HL-60/S4 treated with retinoic acid at 250 ng/mL for 4 days and 3 days (cell line): Measurements from ENCODE around the gene RPL10.

Source experiments
- in situ Hi-C: fragments of 300-500 bp; cut with MboI; formaldehyde crosslinking; loops from 2 replicates; pipeline ENCODE4 v1.7.0; 2022; ENCODE audit warnings: low sequenced_read_pairs

The RPL10 gene

DNA sequence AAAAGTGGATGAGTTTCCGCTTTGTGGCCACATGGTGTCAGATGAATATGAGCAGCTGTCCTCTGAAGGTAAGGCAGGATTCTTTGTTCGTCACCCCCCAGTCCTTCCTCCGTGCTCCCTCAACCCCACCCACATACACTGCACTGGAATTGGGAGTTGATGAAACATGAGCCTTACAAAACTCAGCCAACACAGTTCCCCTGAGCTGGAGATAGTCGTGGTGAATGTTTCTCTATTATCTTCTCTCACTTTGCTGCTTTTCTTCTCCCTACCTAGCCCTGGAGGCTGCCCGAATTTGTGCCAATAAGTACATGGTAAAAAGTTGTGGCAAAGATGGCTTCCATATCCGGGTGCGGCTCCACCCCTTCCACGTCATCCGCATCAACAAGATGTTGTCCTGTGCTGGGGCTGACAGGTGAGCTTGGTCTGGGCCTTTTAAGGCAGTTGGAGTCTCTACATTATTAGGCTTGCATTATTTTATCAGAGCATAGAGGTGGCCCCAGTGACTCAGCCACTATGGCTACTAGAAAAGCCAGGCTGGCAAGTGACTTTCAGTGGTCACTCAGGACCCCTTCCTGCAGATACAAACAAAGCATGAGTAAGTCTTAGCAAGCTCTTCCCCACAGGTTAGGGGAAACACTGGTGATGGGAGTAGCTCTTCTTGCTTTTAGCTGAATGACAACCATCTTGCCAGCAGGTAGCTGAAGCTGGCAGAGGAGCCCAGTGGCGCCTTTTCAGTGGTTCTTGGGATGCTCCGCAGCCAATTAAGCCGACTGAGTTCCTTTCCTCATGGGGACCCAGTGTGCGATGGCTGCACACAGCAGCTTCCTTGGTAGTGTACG is 1.6 kb downstream of the RPL10 start:
- in situ Hi-C loops = loop anchor here (25.0 kb wide), 1 partner anchor 113 kb away; the partner anchor contains the start of gene FAM3A

DNA sequence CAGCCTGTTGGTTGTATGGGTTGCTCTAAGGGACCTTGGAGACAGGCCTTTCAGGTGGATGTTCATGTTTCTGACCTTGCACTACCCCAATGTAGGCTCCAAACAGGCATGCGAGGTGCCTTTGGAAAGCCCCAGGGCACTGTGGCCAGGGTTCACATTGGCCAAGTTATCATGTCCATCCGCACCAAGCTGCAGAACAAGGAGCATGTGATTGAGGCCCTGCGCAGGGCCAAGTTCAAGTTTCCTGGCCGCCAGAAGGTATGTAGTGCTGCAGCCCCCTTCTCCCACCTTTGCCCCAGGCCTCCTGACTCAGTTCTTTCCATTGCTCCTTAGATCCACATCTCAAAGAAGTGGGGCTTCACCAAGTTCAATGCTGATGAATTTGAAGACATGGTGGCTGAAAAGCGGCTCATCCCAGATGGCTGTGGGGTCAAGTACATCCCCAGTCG is 2.2 kb downstream of the RPL10 start:
- in situ Hi-C loops = loop anchor here (25.0 kb wide), 1 partner anchor 112 kb away; the partner anchor contains the start of gene FAM3A

DNA sequence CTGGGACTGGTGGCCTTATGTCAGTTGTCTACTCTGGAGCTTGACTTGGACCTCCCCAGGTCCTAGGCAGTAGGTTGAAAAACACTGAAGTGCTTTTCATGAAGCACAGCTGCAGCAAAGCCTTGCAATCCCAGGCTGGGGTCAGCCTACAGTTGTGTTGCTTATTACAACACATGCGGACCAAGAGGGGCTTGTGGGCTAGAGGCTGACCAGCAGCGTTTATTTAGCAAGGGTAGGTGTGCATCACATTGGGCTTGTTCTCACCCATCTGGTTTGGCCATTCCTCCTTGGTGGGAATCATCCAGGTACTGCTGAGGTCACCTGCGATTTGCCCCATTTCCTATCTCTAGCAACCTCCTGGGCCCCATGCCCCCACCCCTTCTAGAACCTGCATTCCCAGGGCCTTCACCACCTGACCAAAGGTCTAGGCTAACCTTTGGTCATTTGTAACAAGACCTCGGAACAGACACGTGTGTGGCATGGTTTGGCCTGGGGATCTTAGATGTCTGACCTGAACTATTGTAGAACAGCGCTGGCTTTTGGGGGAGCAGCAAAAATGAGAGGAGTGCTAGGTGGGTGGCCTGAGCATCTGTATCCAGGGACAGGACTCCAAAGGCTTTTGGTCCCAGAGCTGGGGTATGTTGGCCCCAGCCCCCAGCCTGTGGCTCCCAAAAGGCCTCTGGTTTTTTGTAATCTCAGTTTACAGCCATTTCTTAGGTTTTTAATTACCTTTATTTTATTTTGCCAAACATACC is 3.0 kb downstream of the RPL10 start:
- in situ Hi-C loops = loop anchor here (25.0 kb wide), 1 partner anchor 111 kb away; the partner anchor contains the start of gene FAM3A

- in situ Hi-C loops = loop anchor here (25.0 kb wide), 1 partner anchor 110 kb away; the partner anchor contains the start of gene FAM3A
Observed at GRCh38 chrX:154401918-154402621, 3.9 kb downstream of the RPL10 start.

- in situ Hi-C loops = loop anchor here (25.0 kb wide), 1 partner anchor 110 kb away; the partner anchor contains the start of gene FAM3A
Observed at GRCh38 chrX:154402622-154403127, 4.5 kb downstream of the RPL10 start.

DNA sequence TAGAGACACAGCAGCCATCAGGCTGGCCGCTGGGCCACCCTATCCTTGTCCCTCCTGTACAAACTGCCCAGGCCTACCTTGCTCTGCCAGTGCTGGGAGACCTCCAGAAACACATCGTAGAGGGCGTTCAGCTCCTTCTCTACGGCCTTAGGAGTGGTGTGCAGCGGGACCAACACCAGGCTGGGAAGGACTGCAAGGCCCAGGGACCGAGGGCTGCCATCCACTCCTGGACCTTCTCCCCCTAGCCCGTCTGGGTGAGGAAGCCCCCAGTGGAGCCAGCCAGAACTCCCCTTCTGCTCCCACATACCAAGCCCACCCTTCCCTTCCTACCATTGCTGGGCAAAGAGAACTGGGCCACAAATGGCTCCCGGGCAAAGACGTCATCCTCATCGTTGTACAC is 5.0 kb downstream of the RPL10 start:
- in situ Hi-C loops = loop anchor here (25.0 kb wide), 1 partner anchor 109 kb away; the partner anchor contains the start of gene FAM3A

DNA sequence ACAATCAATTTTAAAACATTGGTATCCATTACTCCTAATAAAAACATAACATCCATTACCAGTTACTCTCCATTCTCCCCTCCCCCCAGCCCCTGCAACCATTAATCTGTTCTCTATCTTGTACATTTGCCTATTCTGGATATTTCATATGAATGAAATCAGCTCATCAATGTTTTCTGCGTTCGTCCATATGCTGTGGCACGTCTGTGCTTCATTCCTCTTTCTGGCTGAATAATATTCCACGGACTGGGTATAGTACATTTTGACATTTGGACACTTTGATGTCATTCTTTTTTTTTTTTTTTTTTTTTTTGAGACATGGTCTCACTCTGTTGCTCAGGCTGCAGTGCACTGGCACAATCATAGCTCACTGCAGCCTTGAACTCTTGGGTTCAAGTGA is 5.7 kb downstream of the RPL10 start:
- in situ Hi-C loops = loop anchor here (25.0 kb wide), 1 partner anchor 108 kb away; the partner anchor contains the start of gene FAM3A

GRCh38 chrX:154404625-154405192 is 6.5 kb downstream of the RPL10 start:
- in situ Hi-C loops = loop anchor here (25.0 kb wide), 1 partner anchor 108 kb away; the partner anchor contains the start of gene FAM3A

- in situ Hi-C loops = loop anchor here (25.0 kb wide), 1 partner anchor 104 kb away; the partner anchor contains the start of gene FAM3A
Observed at GRCh38 chrX:154408659-154409221, 10.6 kb downstream of the RPL10 start.

- in situ Hi-C loops = loop anchor here (25.0 kb wide), 1 partner anchor 103 kb away; the partner anchor contains the start of gene FAM3A
Observed at GRCh38 chrX:154409222-154409871, 11.2 kb downstream of the RPL10 start, which contains the start of gene DNASE1L1. Gene DNASE1L1, minus strand, starts transcription at chrX:154409254. Its CDS starts 3,686 bp downstream, at chrX:154405568.

GRCh38 chrX:154411981-154412340 is 13.8 kb downstream of the RPL10 start:
- in situ Hi-C loops = loop anchor here (25.0 kb wide), 1 partner anchor 100 kb away; the partner anchor contains the start of gene FAM3A

DNA sequence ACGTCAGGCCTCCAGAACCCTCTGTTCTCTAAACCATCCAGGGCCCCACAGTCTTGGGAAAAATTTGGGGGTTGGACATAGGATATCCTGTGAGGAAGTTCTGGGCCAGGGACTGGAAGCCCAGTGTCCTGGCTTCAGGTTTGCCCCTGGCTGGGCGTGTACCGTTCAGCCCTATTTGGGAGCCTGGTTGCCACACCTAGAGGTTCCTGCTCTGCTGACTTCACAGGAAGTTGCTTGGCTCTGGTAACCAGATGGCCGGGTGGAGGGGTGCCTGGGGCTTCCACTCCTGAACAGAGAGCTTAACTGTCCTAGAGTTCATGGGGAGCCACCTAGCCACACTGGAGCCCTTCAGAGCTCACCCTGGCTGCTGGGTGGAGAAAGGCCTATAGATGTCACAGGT is 14.3 kb downstream of the RPL10 start:
- in situ Hi-C loops = loop anchor here (25.0 kb wide), 1 partner anchor 100 kb away; the partner anchor contains the start of gene FAM3A

DNA sequence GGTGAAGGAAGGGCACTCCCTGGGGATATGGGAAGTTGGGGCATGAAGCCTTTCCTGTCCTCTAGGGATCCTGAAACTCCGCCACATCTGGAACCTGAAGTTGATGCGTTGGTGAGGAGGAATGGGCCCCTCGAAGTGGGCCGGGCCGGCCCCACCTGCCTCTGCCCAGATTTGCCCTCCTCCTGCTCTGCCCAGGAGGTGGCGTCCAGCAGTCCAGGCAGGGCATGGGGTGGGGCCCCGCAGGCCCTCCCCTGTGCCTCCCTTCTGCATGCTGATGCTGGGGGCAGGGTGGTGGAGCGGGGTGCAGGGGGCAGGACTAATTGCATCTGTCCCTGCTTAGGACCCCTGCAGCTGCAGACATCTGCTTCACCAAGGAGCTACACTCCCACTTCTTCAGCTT is 15.0 kb downstream of the RPL10 start:
- in situ Hi-C loops = loop anchor here (25.0 kb wide), 1 partner anchor 99 kb away; the partner anchor contains the start of gene FAM3A

- in situ Hi-C loops = loop anchor here (25.0 kb wide), 1 partner anchor 95 kb away; the partner anchor contains the start of gene FAM3A
Observed at GRCh38 chrX:154417157-154417556, 19.0 kb downstream of the RPL10 start.

DNA sequence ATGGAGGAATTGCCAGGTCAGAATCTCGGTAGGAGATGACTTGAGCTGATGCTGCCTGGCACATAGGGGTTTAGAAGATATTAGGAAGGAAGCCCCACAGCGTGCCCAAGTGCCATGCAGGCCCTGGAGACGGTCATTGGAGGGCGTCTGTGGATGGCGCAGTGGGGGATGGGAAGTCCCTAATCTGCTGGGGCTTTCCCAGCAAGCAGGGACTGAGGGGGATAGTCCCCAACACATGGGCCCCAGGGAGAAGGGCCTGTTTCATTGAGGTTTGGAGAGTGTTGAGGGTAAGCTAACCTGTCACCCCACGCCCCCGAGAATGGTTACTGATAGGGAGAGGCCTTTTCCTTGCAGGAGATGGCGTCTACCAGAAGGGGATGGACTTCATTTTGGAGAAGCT is 21.0 kb downstream of the RPL10 start:
- in situ Hi-C loops = loop anchor here (25.0 kb wide), 1 partner anchor 93 kb away; the partner anchor contains the start of gene FAM3A

DNA sequence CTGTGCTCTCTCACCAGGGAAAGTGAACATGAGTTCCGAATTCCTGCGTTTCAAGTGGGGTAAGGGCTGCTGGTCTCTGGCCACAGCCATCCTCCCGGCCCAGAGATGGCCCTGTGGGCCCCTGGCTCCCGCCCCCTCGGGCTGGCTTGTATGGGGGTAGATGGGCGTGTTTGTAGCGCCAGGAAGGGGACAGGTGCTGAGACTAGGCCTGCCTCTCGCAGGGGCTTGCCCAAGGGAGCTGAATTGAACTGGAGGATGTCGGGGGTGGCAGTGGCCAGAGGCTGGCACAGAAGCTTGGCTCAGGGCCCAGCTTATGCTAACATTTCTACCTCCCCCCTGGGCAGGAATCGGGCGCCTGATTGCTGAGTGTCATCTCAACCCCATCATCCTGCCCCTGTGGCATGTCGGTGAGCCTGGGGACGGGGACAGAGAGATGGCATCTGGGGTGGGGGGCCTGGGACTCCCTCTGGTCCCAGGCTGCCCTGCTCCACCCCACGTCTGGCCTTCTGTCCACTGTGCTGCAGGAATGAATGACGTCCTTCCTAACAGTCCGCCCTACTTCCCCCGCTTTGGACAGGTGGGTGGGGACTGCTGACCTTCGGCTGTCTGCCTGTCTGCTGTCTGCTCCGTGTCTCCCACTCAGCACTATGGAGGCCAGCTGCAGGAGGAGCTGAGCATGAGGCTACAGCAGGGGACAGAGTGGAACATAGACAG is 21.7 kb downstream of the RPL10 start:
- in situ Hi-C loops = loop anchor here (25.0 kb wide), 1 partner anchor 92 kb away; the partner anchor contains the start of gene FAM3A

DNA sequence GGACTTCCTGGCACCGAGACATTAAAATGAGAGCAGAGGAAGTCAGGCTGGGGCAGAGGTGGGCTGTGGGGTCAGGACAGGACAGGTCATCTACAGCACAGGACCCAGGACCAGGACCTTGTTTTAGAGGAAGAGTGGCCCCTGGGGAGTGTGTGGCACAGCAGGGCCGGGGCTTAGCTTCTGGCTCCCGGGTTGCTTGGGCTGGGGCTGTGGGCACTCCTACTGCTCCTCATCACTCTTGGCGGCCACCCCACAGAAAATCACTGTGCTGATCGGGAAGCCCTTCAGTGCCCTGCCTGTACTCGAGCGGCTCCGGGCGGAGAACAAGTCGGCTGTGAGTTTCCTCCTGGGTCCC is 22.2 kb downstream of the RPL10 start:
- in situ Hi-C loops = loop anchor here (25.0 kb wide), 1 partner anchor 92 kb away; the partner anchor contains the start of gene FAM3A
